CD4-positive, alpha-beta memory T cell (primary cell): ENCODE results near the gene SAT1. TPM values are rescaled to one million over a fixed set of nuclear protein-coding genes. Genes with fewer than 3 reads are reported as not detected.

ENCODE experiments used
- CTCF ChIA-PET: fragments of 350-600 bp; sonication (Branson Sonifier 250); formaldehyde crosslinking; loops from one replicate; lab custom pipeline; 2021; ENCODE audit warnings: inconsistent platforms; ENCODE audit not compliant: partially characterized antibody; lab: Charles Lee
- POLR2A ChIA-PET: fragments of 350-600 bp; sonication (Branson Sonifier 250); formaldehyde crosslinking; loops from one replicate; lab custom pipeline; 2021; ENCODE audit not compliant: partially characterized antibody; lab: Charles Lee
- DNase-seq, 5 donors: peaks; one replicate each; pipeline versions ENCODE4 v3.0.0 to v3.0.0-alpha.2; 2020 to 2022; ENCODE audit warnings: mixed read lengths in 1 of 5
- H3K27ac ChIP-seq: one replicate; pipeline ENCODE4 v1.7.0; 2013; ENCODE audit warnings: low read depth, low read length
- H3K27me3 ChIP-seq: 2 replicates; pipeline ENCODE4 v1.7.0; 2013; ENCODE audit warnings: mild to moderate bottlenecking, low read length, moderate library complexity; ENCODE audit not compliant: insufficient read depth
- H3K36me3 ChIP-seq: 2 replicates; pipeline ENCODE4 v1.7.0; 2013; ENCODE audit warnings: mild to moderate bottlenecking, low read length, moderate library complexity; ENCODE audit not compliant: insufficient read depth
- H3K4me1 ChIP-seq: 2 replicates; pipeline ENCODE4 v1.7.0; 2013; ENCODE audit warnings: mild to moderate bottlenecking, low read length, moderate library complexity; ENCODE audit not compliant: insufficient read depth
- H3K4me3 ChIP-seq, 2 donors: one replicate each; pipeline ENCODE4 v1.7.0; 2013; ENCODE audit warnings: low read length in 2 of 2, mild to moderate bottlenecking in 1 of 2
- H3K9me3 ChIP-seq, 2 donors: one replicate each; pipeline ENCODE4 v1.7.0; 2013; ENCODE audit warnings: low read length in 2 of 2, control low read depth in 1 of 2; ENCODE audit not compliant: control insufficient read depth in 1 of 2
- H3K27ac Mint-ChIP-seq, 7 donors: one replicate each; pipeline ENCODE4 v1.8.0; 2020 to 2021; ENCODE audit warnings: mixed read lengths in 7 of 7, mild to moderate bottlenecking in 6 of 7, inconsistent platforms in 3 of 7, moderate library complexity in 3 of 7
- H3K27me3 Mint-ChIP-seq, 2 donors: one replicate each; pipeline ENCODE4 v1.8.0; 2020 to 2021; ENCODE audit warnings: mixed read lengths in 2 of 2
- H3K36me3 Mint-ChIP-seq, 2 donors: one replicate each; pipeline ENCODE4 v1.8.0; 2020 to 2021; ENCODE audit warnings: mixed read lengths in 2 of 2, inconsistent platforms in 1 of 2, mild to moderate bottlenecking in 1 of 2
- H3K4me1 Mint-ChIP-seq, 4 donors: one replicate each; pipeline ENCODE4 v1.8.0; 2020 to 2021; ENCODE audit warnings: mixed read lengths in 4 of 4, mild to moderate bottlenecking in 1 of 4
- H3K4me3 Mint-ChIP-seq, 8 donors: one replicate each; pipeline ENCODE4 v1.8.0; 2020 to 2021; ENCODE audit warnings: mixed read lengths in 8 of 8, mild to moderate bottlenecking in 7 of 8, moderate library complexity in 6 of 8, inconsistent platforms in 3 of 8
- H3K9me3 Mint-ChIP-seq, 8 donors: one replicate each; pipeline ENCODE4 v1.8.0; 2020 to 2021; ENCODE audit warnings: mixed read lengths in 8 of 8, mild to moderate bottlenecking in 5 of 8, inconsistent platforms in 3 of 8, moderate library complexity in 1 of 8
- intact Hi-C: fragments of 100-400 bp; cut with micrococcal nuclease; formaldehyde crosslinking; loops from one replicate; pipeline ENCODE4 v1.15.1; 2023
- polyA plus RNA-seq, 2 donors: library from polyadenylated mRNA; unstranded; fragments of 300-500 nt; fragmentation: Illumina TruSeq; gene quantifications; one replicate each; pipeline ENCODE4 v1.2.3, GENCODE V29; 2021
- total RNA-seq, 2 experiments: library from RNA; stranded (reverse); gene quantifications; one replicate each; pipeline ENCODE4 v1.2.3, GENCODE V29; 2021

SAT1 gene
- total and polyA plus RNA-seq, 4 experiments from 2014 or later, result 127 to 145 (median 137) TPM

- POLR2A ChIA-PET, result interaction anchor here (1.1 kb wide), 1 partner anchor 9 kb away, joined by 5 read pairs; no protein-coding TSS in a partner anchor
- CTCF ChIA-PET, result no interaction called here
- intact Hi-C loops, result no loop called here
- H3K27ac ChIP-seq, result no peak overlapping the region
- Mint-ChIP-seq H3K4me1 (peaks cover 0 to 1% (median 0%) of the 10 kb centered on the region in 4 donors), H3K27me3 (no peaks in the 10 kb centered on the region), H3K36me3 (no peaks in the 10 kb centered on the region), H3K9me3 (no peaks in the 10 kb centered on the region), H3K4me3 (no peak overlapping the region), H3K27ac (peak overlapping the region in 1 of 7 donors; percentile 32)
- H3K4me3 ChIP-seq, result no peak overlapping the region
- H3K4me1 ChIP-seq, result no peaks in the 10 kb centered on the region
- H3K27me3 ChIP-seq, result no peaks in the 10 kb centered on the region
- no peak for DNase-seq
- H3K36me3 ChIP-seq, result no peaks in the 10 kb centered on the region
- H3K9me3 ChIP-seq, result no peaks in the 10 kb centered on the region
These were observed 10.0 kb downstream of the SAT1 start for GRCh38 chrX:23792861-23793553.

- H3K4me1 Mint-ChIP-seq, result no peaks in the 10 kb centered on the region
- Histone ChIP-seq H3K4me1 (no peaks in the 10 kb centered on the region), H3K27ac (no peak overlapping the region), H3K36me3 (no peaks in the 10 kb centered on the region), H3K9me3 (no peaks in the 10 kb centered on the region), H3K27me3 (no peaks in the 10 kb centered on the region), H3K4me3 (no peak overlapping the region)
- ChIA-PET POLR2A (no interaction called here), CTCF (interaction anchor here (1.6 kb wide), 1 partner anchor 107 kb away, joined by 5 read pairs; no protein-coding TSS in a partner anchor)
- H3K4me3 Mint-ChIP-seq, result no peak overlapping the region
- intact Hi-C loops, result no loop called here
- H3K27me3 Mint-ChIP-seq, result no peaks in the 10 kb centered on the region
- H3K36me3 Mint-ChIP-seq, result no peaks in the 10 kb centered on the region
- H3K9me3 Mint-ChIP-seq, result no peaks in the 10 kb centered on the region
- DNase-seq, result no peak
- no peak overlapping the region for H3K27ac Mint-ChIP-seq
These were observed 12.2 kb downstream of the SAT1 start for GRCh38 chrX:23795221-23795620.

- H3K4me1 Mint-ChIP-seq, result no peaks in the 10 kb centered on the region
- H3K27me3 Mint-ChIP-seq, result no peaks in the 10 kb centered on the region
- no peak overlapping the region for H3K27ac Mint-ChIP-seq
- ChIA-PET CTCF (no interaction called here), POLR2A (no interaction called here)
- H3K9me3 ChIP-seq, result no peaks in the 10 kb centered on the region
- no peaks in the 10 kb centered on the region for H3K36me3 Mint-ChIP-seq
- no peaks in the 10 kb centered on the region for H3K4me1 ChIP-seq
- no peak overlapping the region for H3K4me3 Mint-ChIP-seq
- H3K27me3 ChIP-seq, result no peaks in the 10 kb centered on the region
- H3K36me3 ChIP-seq, result no peaks in the 10 kb centered on the region
- H3K9me3 Mint-ChIP-seq, result no peaks in the 10 kb centered on the region
- no peak overlapping the region for H3K4me3 ChIP-seq
- H3K27ac ChIP-seq, result no peak overlapping the region
- intact Hi-C loops, result no loop called here
- no peak for DNase-seq
These were observed 14.6 kb downstream of the SAT1 start for GRCh38 chrX:23797371-23798128.

- H3K4me3 ChIP-seq, result no peak overlapping the region
- Mint-ChIP-seq H3K4me3 (no peak overlapping the region), H3K4me1 (peaks cover 0 to 4% (median 2%) of the 10 kb centered on the region in 4 donors), H3K9me3 (no peaks in the 10 kb centered on the region), H3K27ac (no peak overlapping the region), H3K36me3 (no peaks in the 10 kb centered on the region), H3K27me3 (no peaks in the 10 kb centered on the region)
- H3K27ac ChIP-seq, result no peak overlapping the region
- ChIA-PET POLR2A (no interaction called here), CTCF (no interaction called here)
- no peaks in the 10 kb centered on the region for H3K27me3 ChIP-seq
- H3K4me1 ChIP-seq, result no peaks in the 10 kb centered on the region
- no peaks in the 10 kb centered on the region for H3K9me3 ChIP-seq
- H3K36me3 ChIP-seq, result no peaks in the 10 kb centered on the region
- intact Hi-C loops, result no loop called here
- DNase-seq, result no peak
These were observed 16.6 kb downstream of the SAT1 start for GRCh38 chrX:23799469-23800065.

- H3K4me1 Mint-ChIP-seq, result peaks cover 0 to 4% (median 2%) of the 10 kb centered on the region in 4 donors
- H3K36me3 Mint-ChIP-seq, result no peaks in the 10 kb centered on the region
- no peak overlapping the region for H3K27ac Mint-ChIP-seq
- H3K36me3 ChIP-seq, result no peaks in the 10 kb centered on the region
- no peaks in the 10 kb centered on the region for H3K4me1 ChIP-seq
- H3K27me3 ChIP-seq, result no peaks in the 10 kb centered on the region
- intact Hi-C loops, result no loop called here
- no peaks in the 10 kb centered on the region for H3K9me3 Mint-ChIP-seq
- no peak overlapping the region for H3K4me3 ChIP-seq
- DNase-seq, result no peak
- H3K27ac ChIP-seq, result no peak overlapping the region
- ChIA-PET CTCF (no interaction called here), POLR2A (no interaction called here)
- no peaks in the 10 kb centered on the region for H3K9me3 ChIP-seq
- no peak overlapping the region for H3K4me3 Mint-ChIP-seq
- H3K27me3 Mint-ChIP-seq, result no peaks in the 10 kb centered on the region
These were observed 19.5 kb downstream of the SAT1 start for GRCh38 chrX:23802431-23802830.

- POLR2A ChIA-PET, result no interaction called here
- no peaks in the 10 kb centered on the region for H3K27me3 Mint-ChIP-seq
- CTCF ChIA-PET, result interaction anchor here (1.4 kb wide), 1 partner anchor 111 kb away, joined by 3 read pairs; no protein-coding TSS in a partner anchor
- H3K27ac ChIP-seq, result no peak overlapping the region
- no peaks in the 10 kb centered on the region for H3K36me3 Mint-ChIP-seq
- H3K9me3 Mint-ChIP-seq, result no peaks in the 10 kb centered on the region
- H3K4me3 ChIP-seq, result no peak overlapping the region
- no peak overlapping the region for H3K4me3 Mint-ChIP-seq
- intact Hi-C loops, result no loop called here
- no peak overlapping the region for H3K27ac Mint-ChIP-seq
- no peaks in the 10 kb centered on the region for H3K36me3 ChIP-seq
- no peaks in the 10 kb centered on the region for H3K4me1 ChIP-seq
- H3K27me3 ChIP-seq, result no peaks in the 10 kb centered on the region
- DNase-seq, result no peak
- peaks cover 0 to 4% (median 2%) of the 10 kb centered on the region in 4 donors for H3K4me1 Mint-ChIP-seq
- no peaks in the 10 kb centered on the region for H3K9me3 ChIP-seq
These were observed 21.0 kb downstream of the SAT1 start for GRCh38 chrX:23803931-23804381.

- no peaks in the 10 kb centered on the region for H3K27me3 ChIP-seq
- no peaks in the 10 kb centered on the region for H3K9me3 ChIP-seq
- DNase-seq, result no peak
- Mint-ChIP-seq H3K27ac (no peak overlapping the region), H3K4me3 (no peak overlapping the region), H3K9me3 (no peaks in the 10 kb centered on the region), H3K36me3 (no peaks in the 10 kb centered on the region), H3K27me3 (no peaks in the 10 kb centered on the region), H3K4me1 (peaks cover 0 to 4% (median 2%) of the 10 kb centered on the region in 4 donors)
- ChIA-PET CTCF (no interaction called here), POLR2A (no interaction called here)
- no peak overlapping the region for H3K4me3 ChIP-seq
- H3K27ac ChIP-seq, result no peak overlapping the region
- intact Hi-C loops, result no loop called here
- no peaks in the 10 kb centered on the region for H3K4me1 ChIP-seq
- H3K36me3 ChIP-seq, result no peaks in the 10 kb centered on the region
These were observed 21.6 kb downstream of the SAT1 start for GRCh38 chrX:23804578-23804977.
